DND-41 (cell line): ENCODE measurements around the gene AMD1.

ENCODE experiments used
- EZH2 ChIP-seq: IDR thresholded peaks from 3 replicates; pipeline ENCODE4 v1.6.1; 2012; ENCODE audit warnings: borderline replicate concordance, low read depth, mild to moderate bottlenecking, moderate library complexity, low read length, inconsistent platforms; ENCODE audit not compliant: severe bottlenecking
- TF ChIP-seq, protein P1 (sequence below): IDR thresholded peaks from 2 replicates; pipeline ENCODE4 v1.5.1; 2012; ENCODE audit warnings: borderline replicate concordance, low read length, moderate library complexity, mild to moderate bottlenecking; ENCODE audit not compliant: poor library complexity, severe bottlenecking; ENCODE audit errors: extremely low read depth

DNA sequence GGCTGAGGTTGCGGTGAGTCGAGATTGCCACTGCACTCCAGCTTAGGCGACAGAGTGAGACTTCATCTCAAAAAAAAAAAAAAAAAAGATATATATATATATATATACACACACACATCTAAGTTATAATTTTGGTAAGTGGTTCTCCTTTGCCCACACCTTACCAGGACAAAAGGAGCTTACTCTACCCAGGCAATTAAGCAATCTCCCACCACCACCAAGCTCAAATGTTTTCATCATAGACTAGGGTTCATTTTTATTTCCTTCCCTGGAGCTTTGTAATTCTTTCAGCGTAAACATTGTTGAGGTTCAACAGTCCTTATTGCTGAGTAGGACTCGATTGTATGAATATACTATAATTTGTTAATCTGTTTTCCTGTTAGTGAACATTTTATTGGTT is 23.5 kb downstream of the AMD1 start:
- TF ChIP-seq, protein P1, sequence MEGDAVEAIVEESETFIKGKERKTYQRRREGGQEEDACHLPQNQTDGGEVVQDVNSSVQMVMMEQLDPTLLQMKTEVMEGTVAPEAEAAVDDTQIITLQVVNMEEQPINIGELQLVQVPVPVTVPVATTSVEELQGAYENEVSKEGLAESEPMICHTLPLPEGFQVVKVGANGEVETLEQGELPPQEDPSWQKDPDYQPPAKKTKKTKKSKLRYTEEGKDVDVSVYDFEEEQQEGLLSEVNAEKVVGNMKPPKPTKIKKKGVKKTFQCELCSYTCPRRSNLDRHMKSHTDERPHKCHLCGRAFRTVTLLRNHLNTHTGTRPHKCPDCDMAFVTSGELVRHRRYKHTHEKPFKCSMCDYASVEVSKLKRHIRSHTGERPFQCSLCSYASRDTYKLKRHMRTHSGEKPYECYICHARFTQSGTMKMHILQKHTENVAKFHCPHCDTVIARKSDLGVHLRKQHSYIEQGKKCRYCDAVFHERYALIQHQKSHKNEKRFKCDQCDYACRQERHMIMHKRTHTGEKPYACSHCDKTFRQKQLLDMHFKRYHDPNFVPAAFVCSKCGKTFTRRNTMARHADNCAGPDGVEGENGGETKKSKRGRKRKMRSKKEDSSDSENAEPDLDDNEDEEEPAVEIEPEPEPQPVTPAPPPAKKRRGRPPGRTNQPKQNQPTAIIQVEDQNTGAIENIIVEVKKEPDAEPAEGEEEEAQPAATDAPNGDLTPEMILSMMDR = no peak
- no peak for TF ChIP-seq EZH2
